GM19467 (cell line): ENCODE measurements around the gene CDK5RAP2.

Experiments
- ATAC-seq: cut with Tn5 transposase; IDR thresholded peaks from one replicate; pipeline ENCODE4 v1.9.1; 2021; ENCODE audit warnings: mild to moderate bottlenecking, moderate library complexity; ENCODE audit not compliant: unreplicated experiment

Gene CDK5RAP2

GRCh38 chr9:120368799-120369198 is 211.2 kb downstream of the CDK5RAP2 start:
- ATAC-seq = no peak

- ATAC-seq = no peak
Measured at GRCh38 chr9:120366644-120367019, 213.3 kb downstream of the CDK5RAP2 start.

- no peak for ATAC-seq
Measured at GRCh38 chr9:120365386-120365785, 214.6 kb downstream of the CDK5RAP2 start.

GRCh38 chr9:120363697-120364096 is 216.3 kb downstream of the CDK5RAP2 start:
- ATAC-seq = no peak

- ATAC-seq = no peak
Measured at GRCh38 chr9:120362446-120362845, 217.5 kb downstream of the CDK5RAP2 start.

GRCh38 chr9:120361551-120361950 is 218.4 kb downstream of the CDK5RAP2 start:
- no peak for ATAC-seq

- no peak for ATAC-seq
Measured at GRCh38 chr9:120360510-120360909, 219.5 kb downstream of the CDK5RAP2 start.

GRCh38 chr9:120360046-120360445 is 219.9 kb downstream of the CDK5RAP2 start:
- no peak for ATAC-seq

GRCh38 chr9:120358877-120359276 is 221.1 kb downstream of the CDK5RAP2 start:
- ATAC-seq = no peak

GRCh38 chr9:120353506-120353905 is 226.5 kb downstream of the CDK5RAP2 start:
- ATAC-seq = no peak

GRCh38 chr9:120351106-120351505 is 228.9 kb downstream of the CDK5RAP2 start:
- no peak for ATAC-seq

- ATAC-seq = no peak
Measured at GRCh38 chr9:120350596-120350995, 229.4 kb downstream of the CDK5RAP2 start.

- no peak for ATAC-seq
Measured at GRCh38 chr9:120348951-120349429, 231.0 kb downstream of the CDK5RAP2 start.

GRCh38 chr9:120345379-120345778 is 234.6 kb downstream of the CDK5RAP2 start:
- no peak for ATAC-seq

- no peak for ATAC-seq
Measured at GRCh38 chr9:120344230-120344629, 235.7 kb downstream of the CDK5RAP2 start.

GRCh38 chr9:120343416-120343815 is 236.6 kb downstream of the CDK5RAP2 start:
- no peak for ATAC-seq
